ENCODE results near the gene OBSL1.

DNA sequence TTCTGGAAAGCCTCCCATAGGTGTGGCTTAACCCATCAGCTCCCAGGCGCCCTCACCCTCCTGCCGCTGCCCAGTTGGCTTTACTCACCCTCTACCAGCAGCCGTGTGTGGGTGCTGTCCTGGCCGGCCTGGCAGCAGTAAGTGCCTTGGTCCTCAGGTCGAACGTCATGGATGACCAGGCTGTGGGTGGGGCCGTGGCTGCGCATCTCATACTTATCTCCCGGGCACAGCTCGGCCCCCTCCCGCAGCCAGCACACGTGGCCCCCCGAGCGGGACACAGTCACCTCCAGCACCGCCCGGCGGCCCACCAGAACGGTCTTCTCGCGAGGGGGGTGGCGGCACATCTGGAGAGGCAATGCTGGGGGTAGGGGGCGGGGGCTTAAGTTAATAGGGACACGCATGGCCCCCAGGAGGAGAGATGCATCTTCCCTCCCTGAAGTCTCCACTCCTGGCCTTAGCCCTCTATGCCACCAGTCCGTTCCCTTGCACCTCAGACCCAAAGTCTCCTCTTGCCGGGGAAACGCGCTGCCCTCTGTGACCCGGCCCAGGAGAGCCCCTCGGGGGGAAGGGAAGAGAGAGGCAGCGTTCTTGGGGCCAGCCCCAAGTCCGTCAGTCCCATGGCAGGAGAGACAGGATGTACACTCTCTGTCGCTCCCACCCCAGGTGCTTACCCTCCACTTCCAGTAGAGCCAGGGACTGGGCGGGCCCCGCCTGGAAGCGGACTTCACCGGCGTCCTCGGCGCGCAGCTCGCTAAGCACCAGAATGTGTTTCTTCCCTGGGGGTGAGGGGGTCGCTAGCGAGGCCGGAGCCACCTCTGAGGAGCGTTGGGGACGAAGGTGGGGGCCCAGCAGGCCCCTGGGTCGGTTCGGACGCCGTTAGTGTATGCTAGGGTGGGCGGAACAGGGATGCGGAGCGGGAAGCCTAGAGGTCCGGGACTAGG is 19.6 kb downstream of the OBSL1 start:
- TF ChIP-seq, protein P1, sequence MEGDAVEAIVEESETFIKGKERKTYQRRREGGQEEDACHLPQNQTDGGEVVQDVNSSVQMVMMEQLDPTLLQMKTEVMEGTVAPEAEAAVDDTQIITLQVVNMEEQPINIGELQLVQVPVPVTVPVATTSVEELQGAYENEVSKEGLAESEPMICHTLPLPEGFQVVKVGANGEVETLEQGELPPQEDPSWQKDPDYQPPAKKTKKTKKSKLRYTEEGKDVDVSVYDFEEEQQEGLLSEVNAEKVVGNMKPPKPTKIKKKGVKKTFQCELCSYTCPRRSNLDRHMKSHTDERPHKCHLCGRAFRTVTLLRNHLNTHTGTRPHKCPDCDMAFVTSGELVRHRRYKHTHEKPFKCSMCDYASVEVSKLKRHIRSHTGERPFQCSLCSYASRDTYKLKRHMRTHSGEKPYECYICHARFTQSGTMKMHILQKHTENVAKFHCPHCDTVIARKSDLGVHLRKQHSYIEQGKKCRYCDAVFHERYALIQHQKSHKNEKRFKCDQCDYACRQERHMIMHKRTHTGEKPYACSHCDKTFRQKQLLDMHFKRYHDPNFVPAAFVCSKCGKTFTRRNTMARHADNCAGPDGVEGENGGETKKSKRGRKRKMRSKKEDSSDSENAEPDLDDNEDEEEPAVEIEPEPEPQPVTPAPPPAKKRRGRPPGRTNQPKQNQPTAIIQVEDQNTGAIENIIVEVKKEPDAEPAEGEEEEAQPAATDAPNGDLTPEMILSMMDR (IDR thresholded peaks at IDR 0.05; ENCODE audit: low read depth, low read length, missing input control), result no peak
- TF ChIP-seq SP1 (IDR thresholded peaks at IDR 0.05), result no peak
- TF ChIP-seq REST (IDR thresholded peaks at IDR 0.05), result no peak
- TF ChIP-seq TAF1 (conservative IDR thresholded peaks at IDR 0.05), result no peak
- no peak for TF ChIP-seq MAX (IDR thresholded peaks at IDR 0.05)
- no peak for TF ChIP-seq RAD21 (IDR thresholded peaks at IDR 0.05)
- TF ChIP-seq RXRA (IDR thresholded peaks at IDR 0.05), result no peak
- no peak for TF ChIP-seq FOXA1 (IDR thresholded peaks at IDR 0.05)
- no peak for TF ChIP-seq GABPA (IDR thresholded peaks at IDR 0.05 in 1 of 2, conservative IDR thresholded peaks at IDR 0.05 in 1 of 2)

Data from liver (tissue), 3 donors.